Motor neuron (in vitro differentiated cells): ENCODE results near the gene ENAH. TPM values are rescaled to one million over a fixed set of nuclear protein-coding genes. Genes with fewer than 3 reads are reported as not detected.
A peak's percentile ranks its signal among the peaks of the same experiment; 100 is the strongest.

Source experiments
- ATAC-seq, 8 experiments: fragments of 200-7000 bp; cut with Tn5 transposase; replicated peaks in 6 of 8; 2 replicates each; pipeline ENCODE4 v1.8.0; 2021; ENCODE audit warnings: mild to moderate bottlenecking in 8 of 8, moderate library complexity in 8 of 8
- H3K27ac ChIP-seq, 2 donors: fragments of 250-450 bp; sonication (Bioruptor Pico); 2 replicates each; pipeline ENCODE4 v1.9.0; 2021; ENCODE audit warnings: antibody characterized with exemption in 2 of 2, mild to moderate bottlenecking in 2 of 2, moderate library complexity in 1 of 2
- H3K4me1 ChIP-seq, 2 donors: fragments of 250-450 bp; sonication (Bioruptor Pico); replicated peaks in 1 of 2; 2 replicates each; pipeline ENCODE4 v1.6.1; 2021; ENCODE audit warnings: antibody characterized with exemption in 2 of 2, mild to moderate bottlenecking in 2 of 2, moderate library complexity in 1 of 2
- H3K4me3 ChIP-seq, 5 donors: fragments of 250-450 bp; sonication (Bioruptor Pico); 2 replicates each; pipeline ENCODE4 v1.9.0; 2021; ENCODE audit warnings: antibody characterized with exemption in 5 of 5, mild to moderate bottlenecking in 5 of 5, moderate library complexity in 4 of 5
- WGBS, 10 experiments: fragments of 450-650 bp; shearing (Covaris generic); methylation state at CpG; one replicate each; pipeline ENCODE4 v1.0.0; 2022; 5-methylcytosine and 5-hydroxymethylcytosine counted together
- in situ Hi-C, 9 experiments: fragments of 400-800 bp; cut with MboI; loops; one replicate each; pipeline ENCODE4 v1.15.0; 2021; ENCODE audit warnings: low sequenced_read_pairs in 9 of 9, low pct_unique_long_range_greater_than_20kb in 2 of 9; ENCODE audit not compliant: unreplicated experiment in 9 of 9
- total RNA-seq, 8 experiments: library from RNA; unstranded; fragments of 300-600 nt; gene quantifications; 2 replicates each; pipeline versions ENCODE4 v1.2.3 to v1.2.4, GENCODE V29; 2022

ENAH gene
- total RNA-seq, 8 experiments from 2014 or later, result 11.1 to 172 (median 64.9) TPM

- ATAC-seq, result no peak
- Histone ChIP-seq H3K4me3 (no peak overlapping the region), H3K4me1 (no peaks in the 10 kb centered on the region), H3K27ac (no peak overlapping the region)
- 90 to 100% (median 95%) methylated on average over 1 of the region's 1 CpG; no CpG with 5 or more reads in 1 of the 10 experiments for WGBS, 10 experiments
- in situ Hi-C loops, result no loop called here
Measured at GRCh38 chr1:225587310-225587709, 65.6 kb downstream of the ENAH start.

GRCh38 chr1:225581186-225581585 is 71.7 kb downstream of the ENAH start:
- WGBS, 10 experiments, result 20 to 100% (median 59%) methylated on average over 1 to 3 of the region's 3 CpGs

GRCh38 chr1:225580238-225581099 is 72.5 kb downstream of the ENAH start:
- 43 to 90% (median 72%) methylated on average over 2 to 17 of the region's 17 CpGs for WGBS, 10 experiments
- peak in 5 of 8 experiments; percentile 48 to 78 (median 67) for ATAC-seq
- Histone ChIP-seq H3K4me3 (no peak overlapping the region), H3K27ac (no peak overlapping the region), H3K4me1 (peaks cover 23 to 31% of the 10 kb centered on the region in 2 donors)
- in situ Hi-C loops, result no loop called here

More at GRCh38 chr1:225581186-225581585, 71.7 kb downstream of the ENAH start:
- no peak overlapping the region for H3K27ac ChIP-seq
- H3K4me3 ChIP-seq, result no peak overlapping the region
- peaks cover 23 to 31% of the 10 kb centered on the region in 2 donors for H3K4me1 ChIP-seq
- in situ Hi-C loops, result no loop called here
- no peak for ATAC-seq

- 0 to 75% (median 64%) methylated on average over 1 to 3 of the region's 3 CpGs for WGBS, 10 experiments
- no peak overlapping the region for H3K4me3 ChIP-seq
- peak in 5 of 8 experiments; percentile 32 to 83 (median 55) for ATAC-seq
- in situ Hi-C loops, result no loop called here
- H3K27ac ChIP-seq, result no peak overlapping the region
- H3K4me1 ChIP-seq, result peaks cover 23 to 31% of the 10 kb centered on the region in 2 donors
Measured at GRCh38 chr1:225578251-225578977, 74.5 kb downstream of the ENAH start.

GRCh38 chr1:225577241-225577640 is 75.7 kb downstream of the ENAH start:
- no peak overlapping the region for H3K4me3 ChIP-seq
- 0 to 59% (median 34%) methylated on average over 2 of the region's 2 CpGs; no CpG with 5 or more reads in 1 of the 10 experiments for WGBS, 10 experiments
- peaks cover 23 to 31% of the 10 kb centered on the region in 2 donors for H3K4me1 ChIP-seq
- H3K27ac ChIP-seq, result no peak overlapping the region
- in situ Hi-C loops, result no loop called here
- ATAC-seq, result no peak

GRCh38 chr1:225573216-225573615 is 79.7 kb downstream of the ENAH start:
- ATAC-seq, result no peak
- 43 to 100% (median 80%) methylated on average over 1 to 2 of the region's 2 CpGs for WGBS, 10 experiments
- in situ Hi-C loops, result no loop called here
- Histone ChIP-seq H3K4me1 (peaks cover 12 to 19% of the 10 kb centered on the region in 2 donors), H3K4me3 (no peak overlapping the region), H3K27ac (no peak overlapping the region)

GRCh38 chr1:225572422-225572821 is 80.5 kb downstream of the ENAH start:
- no peak overlapping the region for H3K27ac ChIP-seq
- peak in 2 of 8 experiments; percentile 28 to 53 for ATAC-seq
- H3K4me1 ChIP-seq, result peaks cover 9 to 15% of the 10 kb centered on the region in 2 donors
- no peak overlapping the region for H3K4me3 ChIP-seq
- 59 to 100% (median 96%) methylated on average over 1 to 3 of the region's 3 CpGs for WGBS, 10 experiments
- in situ Hi-C loops, result no loop called here

GRCh38 chr1:225567789-225568188 is 85.1 kb downstream of the ENAH start:
- no peak for ATAC-seq
- Histone ChIP-seq H3K4me1 (peaks cover 0 to 6% of the 10 kb centered on the region in 2 donors), H3K27ac (no peak overlapping the region), H3K4me3 (no peak overlapping the region)
- 86 to 100% (median 96%) methylated on average over 1 to 2 of the region's 2 CpGs; no CpG with 5 or more reads in 1 of the 10 experiments for WGBS, 10 experiments
- in situ Hi-C loops, result no loop called here

- 40 to 100% (median 93%) methylated on average over 2 to 7 of the region's 7 CpGs; no CpG with 5 or more reads in 1 of the 10 experiments for WGBS, 10 experiments
- peaks cover 0 to 6% of the 10 kb centered on the region in 2 donors for H3K4me1 ChIP-seq
- H3K27ac ChIP-seq, result no peak overlapping the region
- ATAC-seq, result no peak
- in situ Hi-C loops, result no loop called here
- H3K4me3 ChIP-seq, result no peak overlapping the region
Measured at GRCh38 chr1:225565847-225566246, 87.1 kb downstream of the ENAH start.

GRCh38 chr1:225561675-225562074 is 91.2 kb downstream of the ENAH start:
- ATAC-seq, result no peak
- WGBS, 10 experiments, result 57 to 95% (median 90%) methylated on average over 2 to 5 of the region's 5 CpGs; no CpG with 5 or more reads in 2 of the 10 experiments
- in situ Hi-C loops, result no loop called here
- H3K4me1 ChIP-seq, result no peaks in the 10 kb centered on the region
- H3K4me3 ChIP-seq, result no peak overlapping the region
- H3K27ac ChIP-seq, result no peak overlapping the region

- in situ Hi-C loops, result no loop called here
- WGBS, 10 experiments, result 80 to 100% (median 100%) methylated on average over 1 to 3 of the region's 3 CpGs; no CpG with 5 or more reads in 4 of the 10 experiments
- H3K4me1 ChIP-seq, result no peaks in the 10 kb centered on the region
- no peak overlapping the region for H3K4me3 ChIP-seq
- ATAC-seq, result no peak
- H3K27ac ChIP-seq, result no peak overlapping the region
Measured at GRCh38 chr1:225559902-225560301, 93.0 kb downstream of the ENAH start.

GRCh38 chr1:225559326-225559725 is 93.6 kb downstream of the ENAH start:
- ATAC-seq, result no peak
- in situ Hi-C loops, result no loop called here

GRCh38 chr1:225556694-225557093 is 96.2 kb downstream of the ENAH start:
- in situ Hi-C loops, result no loop called here
- Histone ChIP-seq H3K4me3 (no peak overlapping the region), H3K27ac (no peak overlapping the region), H3K4me1 (no peaks in the 10 kb centered on the region)
- ATAC-seq, result no peak
- 71 to 100% (median 90%) methylated on average over 1 of the region's 1 CpG; no CpG with 5 or more reads in 1 of the 10 experiments for WGBS, 10 experiments

More at GRCh38 chr1:225559326-225559725, 93.6 kb downstream of the ENAH start:
- Histone ChIP-seq H3K27ac (no peak overlapping the region), H3K4me3 (no peak overlapping the region), H3K4me1 (no peaks in the 10 kb centered on the region)
- 90 to 100% (median 100%) methylated on average over 1 to 2 of the region's 2 CpGs; no CpG with 5 or more reads in 1 of the 10 experiments for WGBS, 10 experiments
